IMR-90 (cell line): ENCODE data around the gene ECE2. TPM values are rescaled to one million over a fixed set of nuclear protein-coding genes. Genes with fewer than 3 reads are reported as not detected.

Experiments
- ATAC-seq: fragments of 200-7000 bp; cut with Tn5 transposase; 2 replicates; pipeline ENCODE4 v1.9.1; 2020; ENCODE audit warnings: low read depth, mild to moderate bottlenecking, moderate library complexity
- BruUV-seq: library from RNA; stranded (reverse); fragments of 400-500 nt; replicated peaks from 2 replicates; lab custom pipeline; 2021; lab: Mats Ljungman, UMichigan
- CTCF ChIA-PET: fragments of 300-600 bp; formaldehyde crosslinking; extraction: SDS; loops from one replicate; lab custom pipeline; 2021; ENCODE audit warnings: antibody characterized with exemption; lab: Yijun Ruan, JAX
- POLR2A ChIA-PET: fragments of 300-600 bp; sonication (Branson Sonifier 250); formaldehyde crosslinking; loops from one replicate; lab custom pipeline; 2022; ENCODE audit warnings: antibody characterized with exemption; ENCODE audit not compliant: unreplicated experiment; lab: Charles Lee
- DNase-seq: peaks from one replicate; pipeline ENCODE4 v3.0.0; 2013
- H2AFZ ChIP-seq: replicated peaks from 2 replicates; pipeline ENCODE3; 2013; ENCODE audit warnings: low read length, mild to moderate bottlenecking; ENCODE audit not compliant: poor library complexity
- H2AK5ac ChIP-seq: 2 replicates; pipeline ENCODE4 v1.6.1; 2013; ENCODE audit warnings: low read depth, low read length, inconsistent platforms
- H2AK9ac ChIP-seq: replicated peaks from 2 replicates; pipeline ENCODE3; 2013; ENCODE audit warnings: mild to moderate bottlenecking, low read depth, low read length, moderate library complexity; ENCODE audit not compliant: poor library complexity
- H2BK120ac ChIP-seq: 2 replicates; pipeline ENCODE4 v1.6.1; 2013; ENCODE audit warnings: low read depth, low read length, inconsistent platforms
- H2BK15ac ChIP-seq: 3 replicates; pipeline ENCODE4 v1.6.1; 2013; ENCODE audit warnings: low read depth, low read length, inconsistent platforms
- H2BK20ac ChIP-seq: 2 replicates; pipeline ENCODE4 v1.6.1; 2013; ENCODE audit warnings: low read depth, mild to moderate bottlenecking, inconsistent platforms, low read length, moderate library complexity
- H2BK5ac ChIP-seq: 2 replicates; pipeline ENCODE4 v1.6.1; 2013; ENCODE audit warnings: mild to moderate bottlenecking, low read depth, low read length, inconsistent platforms; ENCODE audit not compliant: poor library complexity, severe bottlenecking
- H3K14ac ChIP-seq: replicated peaks from 2 replicates; pipeline ENCODE4 v1.6.1; 2013; ENCODE audit warnings: low read depth, low read length, inconsistent platforms
- H3K18ac ChIP-seq: 2 replicates; pipeline ENCODE4 v1.6.1; 2013; ENCODE audit warnings: low read depth, low read length, control low read depth
- H3K23ac ChIP-seq: 2 replicates; pipeline ENCODE4 v1.6.1; 2013; ENCODE audit warnings: low read depth, low read length, inconsistent platforms
- H3K27ac ChIP-seq: 2 replicates; pipeline ENCODE4 v1.5.1; 2013; ENCODE audit warnings: mild to moderate bottlenecking, control low read depth, low read length; ENCODE audit not compliant: insufficient read depth
- H3K27me3 ChIP-seq: 2 replicates; pipeline ENCODE4 v1.6.1; 2013; ENCODE audit warnings: low read length; ENCODE audit not compliant: control insufficient read depth, insufficient read depth
- H3K36me3 ChIP-seq: 2 replicates; pipeline ENCODE4 v1.6.1; 2013; ENCODE audit warnings: low read length, mixed read lengths; ENCODE audit not compliant: control insufficient read depth, insufficient read depth
- H3K4ac ChIP-seq: 2 replicates; pipeline ENCODE4 v1.6.1; 2013; ENCODE audit warnings: low read depth, low read length, inconsistent platforms
- H3K4me1 ChIP-seq: 2 replicates; pipeline ENCODE4 v1.6.1; 2013; ENCODE audit warnings: low read length, mixed read lengths; ENCODE audit not compliant: control insufficient read depth, insufficient read depth
- H3K4me2 ChIP-seq: 2 replicates; pipeline ENCODE4 v1.6.1; 2013; ENCODE audit warnings: low read depth, mild to moderate bottlenecking, control low read depth, low read length, moderate library complexity
- H3K4me3 ChIP-seq: 2 replicates; pipeline ENCODE4 v1.5.1; 2013; ENCODE audit warnings: low read depth, mild to moderate bottlenecking, control low read depth, low read length, moderate library complexity; ENCODE audit not compliant: insufficient read depth
- H3K56ac ChIP-seq: 2 replicates; pipeline ENCODE4 v1.6.1; 2013; ENCODE audit warnings: low read length, inconsistent platforms; ENCODE audit not compliant: insufficient read depth; ENCODE audit errors: extremely low read depth
- H3K79me1 ChIP-seq, 2 experiments: 2 replicates each; pipeline ENCODE4 v1.6.1; 2013; ENCODE audit warnings: low read length in 2 of 2, inconsistent platforms in 1 of 2, low read depth in 1 of 2
- H3K9ac ChIP-seq: 2 replicates; pipeline ENCODE4 v1.6.1; 2013; ENCODE audit warnings: low read depth, low read length, control low read depth
- H3K9me1 ChIP-seq: 2 replicates; pipeline ENCODE4 v1.6.1; 2013; ENCODE audit warnings: low read length, inconsistent platforms; ENCODE audit not compliant: insufficient read depth
- H3K9me3 ChIP-seq: 2 replicates; pipeline ENCODE4 v1.6.1; 2013; ENCODE audit warnings: low read length; ENCODE audit not compliant: control insufficient read depth, insufficient read depth
- H4K20me1 ChIP-seq: 2 replicates; pipeline ENCODE4 v1.6.1; 2013; ENCODE audit warnings: low read length, inconsistent platforms; ENCODE audit not compliant: insufficient read depth
- H4K5ac ChIP-seq: 2 replicates; pipeline ENCODE4 v1.6.1; 2013; ENCODE audit warnings: mild to moderate bottlenecking, low read depth, low read length, control low read depth
- H4K8ac ChIP-seq, 2 experiments: 2 replicates each; pipeline ENCODE4 v1.6.1; 2013; ENCODE audit warnings: low read depth in 2 of 2, low read length in 2 of 2, control low read depth in 1 of 2, inconsistent platforms in 1 of 2
- H4K91ac ChIP-seq: 2 replicates; pipeline ENCODE4 v1.6.1; 2013; ENCODE audit warnings: low read depth, low read length, inconsistent platforms; ENCODE audit not compliant: insufficient read depth
- BHLHE40 ChIP-seq: fragments of 150-350 bp; IDR thresholded peaks from 2 replicates; pipeline ENCODE4 v1.6.1; 2016; ENCODE audit warnings: mild to moderate bottlenecking, low read depth, low read length
- CHD1 ChIP-seq: IDR thresholded peaks from 2 replicates; pipeline ENCODE4 v1.6.1; 2012; ENCODE audit warnings: low read depth, low read length, improper control_type of control experiment
- CTCF ChIP-seq: conservative IDR thresholded peaks from 2 replicates; pipeline ENCODE4 v1.5.1; 2012; ENCODE audit warnings: mild to moderate bottlenecking, low read depth, low read length, improper control_type of control experiment
- ELK1 ChIP-seq: fragments of 150-350 bp; IDR thresholded peaks from 2 replicates; pipeline ENCODE4 v1.6.1; 2016; ENCODE audit warnings: low read depth, mild to moderate bottlenecking, low read length, moderate library complexity, borderline replicate concordance
- FOS ChIP-seq: fragments of 150-350 bp; IDR thresholded peaks from 2 replicates; pipeline ENCODE4 v1.6.1; 2016; ENCODE audit warnings: low read depth, low read length
- MAFK ChIP-seq: IDR thresholded peaks from 2 replicates; pipeline ENCODE4 v1.6.1; 2012; ENCODE audit warnings: low read depth, low read length, improper control_type of control experiment
- MAZ ChIP-seq: IDR thresholded peaks from 2 replicates; pipeline ENCODE4 v1.6.1; 2012; ENCODE audit warnings: low read depth, mild to moderate bottlenecking, low read length, improper control_type of control experiment, moderate library complexity, borderline replicate concordance
- MXI1 ChIP-seq: IDR thresholded peaks from 2 replicates; pipeline ENCODE4 v1.6.1; 2012; ENCODE audit warnings: low read depth, mild to moderate bottlenecking, low read length, moderate library complexity, borderline replicate concordance
- NFE2L2 ChIP-seq: fragments of 150-350 bp; IDR thresholded peaks from 2 replicates; pipeline ENCODE4 v1.6.1; 2016; ENCODE audit warnings: low read depth, mild to moderate bottlenecking, low read length
- POLR2A ChIP-seq: IDR thresholded peaks from 2 replicates; pipeline ENCODE4 v1.6.1; 2012; ENCODE audit warnings: mild to moderate bottlenecking, low read depth, low read length
- RAD21 ChIP-seq: IDR thresholded peaks from 2 replicates; pipeline ENCODE4 v1.6.1; 2012; ENCODE audit warnings: low read length, improper control_type of control experiment
- RCOR1 ChIP-seq: IDR thresholded peaks from 2 replicates; pipeline ENCODE4 v1.6.1; 2012; ENCODE audit warnings: mild to moderate bottlenecking, low read length, improper control_type of control experiment; ENCODE audit not compliant: insufficient replicate concordance
- RFX5 ChIP-seq: IDR thresholded peaks from 2 replicates; pipeline ENCODE4 v1.8.0; 2012; ENCODE audit warnings: low read depth, mild to moderate bottlenecking, low read length, moderate library complexity
- SMC3 ChIP-seq: fragments of 150-350 bp; IDR thresholded peaks from 2 replicates; pipeline ENCODE4 v1.6.1; 2016; ENCODE audit warnings: low read depth, mild to moderate bottlenecking, antibody characterized with exemption, low read length, moderate library complexity
- USF2 ChIP-seq: fragments of 150-350 bp; IDR thresholded peaks from 2 replicates; pipeline ENCODE4 v1.6.1; 2017; ENCODE audit warnings: mild to moderate bottlenecking, antibody characterized with exemption, low read length, low read depth
- whole genome bisulfite sequencing, 2 experiments: methylation state at CpG; one replicate each; pipeline versions ENCODE4 v1.1.5 to v1.1.7; 2013; ENCODE audit warnings: missing lambda C conversion rate in 2 of 2; ENCODE audit not compliant: insufficient read length in 1 of 2; ENCODE audit errors: extremely low coverage in 2 of 2; 5-methylcytosine and 5-hydroxymethylcytosine counted together
- dilution Hi-C: fragments of 300-500 bp; cut with HindIII; formaldehyde crosslinking; loops from one replicate; pipeline ENCODE4 v1.14.3; 2018; ENCODE audit warnings: low sequenced_read_pairs; ENCODE audit not compliant: unreplicated experiment
- in situ Hi-C: fragments of 300-500 bp; cut with MboI; formaldehyde crosslinking; loops from 3 replicates; pipeline ENCODE4 v1.14.3; 2019; ENCODE audit warnings: low sequenced_read_pairs, inconsistent platforms, mixed read lengths
- intact Hi-C: fragments of 100-400 bp; cut with micrococcal nuclease; formaldehyde crosslinking; loops from 2 replicates; pipeline ENCODE4 v1.10.0; 2022
- polyA plus RNA-seq, 3 experiments: library from polyadenylated mRNA; depleted of rRNA; stranded (reverse); fragments of >200 nt; gene quantifications; 2 replicates each; pipeline ENCODE4 v1.2.3, GENCODE V29; 2012; ENCODE audit warnings: low replicate concordance in 1 of 3
- total RNA-seq: library from RNA; depleted of rRNA; stranded (reverse); fragments of >200 nt; gene quantifications from 2 replicates; pipeline ENCODE4 v1.2.3, GENCODE V29; 2012

Gene ECE2
- total and polyA plus RNA-seq, 2 of the 4 experiments (the other 2 are of a cell fraction), result not detected

GRCh38 chr3:184325269-184325668 is 49.4 kb downstream of the ECE2 start:
- WGBS, 2 experiments, result 96% methylated on average over 11 of the region's 13 CpGs; no CpG with 5 or more reads in 1 of the 2 experiments
- dilution Hi-C loops (no loop called here), intact Hi-C loops (no loop called here), in situ Hi-C loops (no loop called here)
- peaks cover 76% of the 10 kb centered on the region for H4K20me1 ChIP-seq
- H3K9me3 ChIP-seq, result no peaks in the 10 kb centered on the region
- no peak overlapping the region for H3K14ac ChIP-seq
- H2BK5ac ChIP-seq, result no peak overlapping the region
- ATAC-seq (no peak), DNase-seq (no peak)
- no peak overlapping the region for H2BK120ac ChIP-seq
- no peak overlapping the region for H2BK20ac ChIP-seq
- no peak overlapping the region for H3K9ac ChIP-seq
- H3K36me3 ChIP-seq, result peaks cover 90% of the 10 kb centered on the region
- peak overlapping the region; percentile 6 for H2AFZ ChIP-seq
- H3K4me2 ChIP-seq, result no peak overlapping the region
- H3K9me1 ChIP-seq, result peaks cover 26% of the 10 kb centered on the region; the same call in 1 of the 2 replicates
- H4K5ac ChIP-seq, result no peak overlapping the region
- no peaks in the 10 kb centered on the region for H3K27me3 ChIP-seq
- peaks cover 44 to 84% of the 10 kb centered on the region in 2 experiments for H3K79me1 ChIP-seq
- ChIA-PET CTCF (interaction anchor here (1.0 kb wide), 1 partner anchor 14 kb away, joined by 6 read pairs; no protein-coding TSS in a partner anchor), POLR2A (no interaction called here)
- no peak overlapping the region for H2BK15ac ChIP-seq
- no peak overlapping the region for H4K8ac ChIP-seq
- H2AK5ac ChIP-seq, result no peak overlapping the region
- no peak overlapping the region for H2AK9ac ChIP-seq
- no peak overlapping the region for H4K91ac ChIP-seq
- H3K4ac ChIP-seq, result no peak overlapping the region
- BruUV-seq, result no TSS peak
- H3K23ac ChIP-seq, result no peak overlapping the region
- peaks cover 1% of the 10 kb centered on the region for H3K4me1 ChIP-seq
- H3K4me3 ChIP-seq, result no peak overlapping the region
- H3K18ac ChIP-seq, result no peak overlapping the region
- no peak overlapping the region for H3K56ac ChIP-seq
- H3K27ac ChIP-seq, result no peak overlapping the region
- TF ChIP-seq CHD1 (no peak), ELK1 (no peak), POLR2A (no peak), USF2 (no peak), SMC3 (no peak), RFX5 (no peak), RAD21 (no peak), MAZ (no peak), NFE2L2 (no peak), CTCF (no peak), BHLHE40 (no peak), FOS (no peak), MXI1 (no peak), RCOR1 (no peak), MAFK (no peak)
